Ishikawa (cell line): Measurements from ENCODE around the gene SPSB4.

ENCODE experiments used
- CEBPB ChIP-seq: IDR thresholded peaks from 2 replicates; pipeline ENCODE4 v1.6.1; 2012
- CREB1 ChIP-seq: IDR thresholded peaks from 2 replicates; pipeline ENCODE4 v1.6.1; 2012; ENCODE audit warnings: low read depth
- EGR1 ChIP-seq: IDR thresholded peaks from 2 replicates; pipeline ENCODE4 v1.6.1; 2012
- EP300 ChIP-seq: IDR thresholded peaks from 2 replicates; pipeline ENCODE4 v1.6.1; 2012; ENCODE audit warnings: borderline replicate concordance
- FOXM1 ChIP-seq: IDR thresholded peaks from 2 replicates; pipeline ENCODE4 v1.6.1; 2012; ENCODE audit warnings: low read depth, borderline replicate concordance
- NFIC ChIP-seq: IDR thresholded peaks from 2 replicates; pipeline ENCODE4 v1.6.1; 2012
- RAD21 ChIP-seq: IDR thresholded peaks from 2 replicates; pipeline ENCODE4 v1.6.1; 2012; ENCODE audit warnings: low read depth
- TAF1 ChIP-seq: IDR thresholded peaks from 2 replicates; pipeline ENCODE4 v1.6.1; 2012; ENCODE audit warnings: low read depth, mild to moderate bottlenecking
- TCF12 ChIP-seq: IDR thresholded peaks from 2 replicates; pipeline ENCODE4 v1.6.1; 2012; ENCODE audit warnings: low read depth
- TEAD4 ChIP-seq: IDR thresholded peaks from 2 replicates; pipeline ENCODE4 v1.6.1; 2012
- YY1 ChIP-seq: IDR thresholded peaks from 2 replicates; pipeline ENCODE4 v1.6.1; 2012; ENCODE audit warnings: low read depth
- ZBTB7A ChIP-seq: IDR thresholded peaks from 2 replicates; pipeline ENCODE4 v1.6.1; 2012; ENCODE audit warnings: low read depth
- TF ChIP-seq, protein P1 (sequence below): IDR thresholded peaks from 2 replicates; pipeline ENCODE4 v1.6.1; 2012
- TF ChIP-seq, protein P2 (sequence below): IDR thresholded peaks from 2 replicates; pipeline ENCODE4 v1.6.1; 2012; ENCODE audit warnings: low read depth, mild to moderate bottlenecking
- TF ChIP-seq, protein P3 (sequence below): IDR thresholded peaks from 2 replicates; pipeline ENCODE4 v1.6.1; 2012

The SPSB4 gene

DNA sequence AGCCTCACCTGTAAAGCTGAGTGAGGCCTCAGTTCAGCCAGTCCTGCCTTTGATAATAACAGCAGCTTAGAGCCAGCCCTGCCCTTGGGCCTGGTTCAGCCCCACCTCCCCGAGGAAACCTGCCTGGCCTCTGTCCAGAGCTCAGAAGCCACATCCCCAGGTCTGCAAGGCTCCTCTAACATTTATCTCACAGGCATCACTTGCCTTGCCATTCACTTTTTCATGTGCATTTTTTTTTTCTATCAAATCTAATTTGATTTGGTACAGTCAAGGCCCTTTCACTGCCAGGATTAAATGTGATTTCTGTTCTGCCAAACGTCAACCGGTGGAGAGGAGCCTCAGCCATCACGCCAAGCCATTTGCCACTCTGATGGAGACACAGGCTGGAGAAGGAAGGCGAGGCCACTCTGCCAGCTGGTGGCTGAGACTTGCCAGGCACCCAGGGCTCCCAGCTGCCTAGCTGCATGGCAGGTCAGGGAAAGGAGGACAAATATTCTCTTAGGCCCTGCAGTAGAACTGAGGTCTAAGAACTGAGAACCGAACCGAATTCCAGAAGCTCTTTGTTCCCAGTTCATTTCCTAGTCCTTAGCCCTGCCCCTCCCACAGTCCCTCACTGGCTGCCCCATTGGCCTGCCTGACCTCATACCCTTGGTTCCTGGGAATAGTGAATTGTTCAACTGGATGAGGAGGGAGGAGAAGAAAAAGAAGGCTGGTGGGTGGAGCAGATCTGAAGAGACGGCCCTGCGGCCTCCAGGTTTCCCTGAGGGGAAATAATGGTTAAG lies 76.4 kb downstream of the SPSB4 start:
- TF ChIP-seq CREB1 (no peak), EGR1 (no peak), EP300 (no peak), NFIC (no peak), YY1 (no peak), CEBPB (no peak)
- TF ChIP-seq, protein P1, sequence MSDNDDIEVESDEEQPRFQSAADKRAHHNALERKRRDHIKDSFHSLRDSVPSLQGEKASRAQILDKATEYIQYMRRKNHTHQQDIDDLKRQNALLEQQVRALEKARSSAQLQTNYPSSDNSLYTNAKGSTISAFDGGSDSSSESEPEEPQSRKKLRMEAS = no peak
- TF ChIP-seq, protein P2, sequence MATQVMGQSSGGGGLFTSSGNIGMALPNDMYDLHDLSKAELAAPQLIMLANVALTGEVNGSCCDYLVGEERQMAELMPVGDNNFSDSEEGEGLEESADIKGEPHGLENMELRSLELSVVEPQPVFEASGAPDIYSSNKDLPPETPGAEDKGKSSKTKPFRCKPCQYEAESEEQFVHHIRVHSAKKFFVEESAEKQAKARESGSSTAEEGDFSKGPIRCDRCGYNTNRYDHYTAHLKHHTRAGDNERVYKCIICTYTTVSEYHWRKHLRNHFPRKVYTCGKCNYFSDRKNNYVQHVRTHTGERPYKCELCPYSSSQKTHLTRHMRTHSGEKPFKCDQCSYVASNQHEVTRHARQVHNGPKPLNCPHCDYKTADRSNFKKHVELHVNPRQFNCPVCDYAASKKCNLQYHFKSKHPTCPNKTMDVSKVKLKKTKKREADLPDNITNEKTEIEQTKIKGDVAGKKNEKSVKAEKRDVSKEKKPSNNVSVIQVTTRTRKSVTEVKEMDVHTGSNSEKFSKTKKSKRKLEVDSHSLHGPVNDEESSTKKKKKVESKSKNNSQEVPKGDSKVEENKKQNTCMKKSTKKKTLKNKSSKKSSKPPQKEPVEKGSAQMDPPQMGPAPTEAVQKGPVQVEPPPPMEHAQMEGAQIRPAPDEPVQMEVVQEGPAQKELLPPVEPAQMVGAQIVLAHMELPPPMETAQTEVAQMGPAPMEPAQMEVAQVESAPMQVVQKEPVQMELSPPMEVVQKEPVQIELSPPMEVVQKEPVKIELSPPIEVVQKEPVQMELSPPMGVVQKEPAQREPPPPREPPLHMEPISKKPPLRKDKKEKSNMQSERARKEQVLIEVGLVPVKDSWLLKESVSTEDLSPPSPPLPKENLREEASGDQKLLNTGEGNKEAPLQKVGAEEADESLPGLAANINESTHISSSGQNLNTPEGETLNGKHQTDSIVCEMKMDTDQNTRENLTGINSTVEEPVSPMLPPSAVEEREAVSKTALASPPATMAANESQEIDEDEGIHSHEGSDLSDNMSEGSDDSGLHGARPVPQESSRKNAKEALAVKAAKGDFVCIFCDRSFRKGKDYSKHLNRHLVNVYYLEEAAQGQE = no peak

DNA sequence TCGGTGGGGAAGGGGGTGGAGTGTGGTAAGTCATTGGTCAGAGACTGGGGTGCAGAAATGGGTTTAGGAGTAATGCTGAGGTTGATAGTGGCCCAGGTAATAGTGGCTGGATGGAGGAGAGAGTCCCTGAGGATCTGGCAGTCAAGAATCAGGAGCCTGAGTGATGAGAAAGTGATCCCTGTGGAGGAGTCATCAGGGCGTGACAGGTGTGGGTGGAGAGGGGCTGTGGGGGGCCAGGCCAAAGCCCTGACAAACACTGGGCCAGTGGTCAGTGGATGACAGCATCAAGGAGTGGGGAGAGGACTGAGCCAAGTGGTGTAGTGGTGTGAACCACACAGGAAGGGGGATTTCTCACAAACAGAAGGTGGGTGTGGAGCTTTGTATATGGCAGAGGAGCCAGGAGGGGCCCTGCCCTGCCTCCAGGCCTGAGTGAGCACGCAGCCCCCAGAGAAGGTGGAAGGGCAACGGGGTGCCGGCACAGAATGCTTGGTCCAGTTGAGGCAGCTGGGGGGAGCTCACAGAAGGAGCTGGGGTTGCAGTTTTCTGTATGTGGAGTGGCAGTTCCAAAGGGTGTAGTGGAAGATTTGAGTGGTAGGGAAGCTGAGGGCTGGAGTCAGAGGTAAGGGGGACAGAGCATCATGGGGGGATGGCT lies 77.1 kb downstream of the SPSB4 start:
- TF ChIP-seq TEAD4 (no peak), FOXM1 (no peak), NFIC (no peak), EP300 (no peak), CEBPB (no peak), YY1 (no peak), ZBTB7A (no peak), CREB1 (no peak), TAF1 (no peak), EGR1 (no peak), RAD21 (no peak), TCF12 (no peak)
- TF ChIP-seq, protein P2 = no peak
- TF ChIP-seq, protein P1 = no peak
- TF ChIP-seq, protein P3, sequence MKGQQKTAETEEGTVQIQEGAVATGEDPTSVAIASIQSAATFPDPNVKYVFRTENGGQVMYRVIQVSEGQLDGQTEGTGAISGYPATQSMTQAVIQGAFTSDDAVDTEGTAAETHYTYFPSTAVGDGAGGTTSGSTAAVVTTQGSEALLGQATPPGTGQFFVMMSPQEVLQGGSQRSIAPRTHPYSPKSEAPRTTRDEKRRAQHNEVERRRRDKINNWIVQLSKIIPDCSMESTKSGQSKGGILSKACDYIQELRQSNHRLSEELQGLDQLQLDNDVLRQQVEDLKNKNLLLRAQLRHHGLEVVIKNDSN = no peak

DNA sequence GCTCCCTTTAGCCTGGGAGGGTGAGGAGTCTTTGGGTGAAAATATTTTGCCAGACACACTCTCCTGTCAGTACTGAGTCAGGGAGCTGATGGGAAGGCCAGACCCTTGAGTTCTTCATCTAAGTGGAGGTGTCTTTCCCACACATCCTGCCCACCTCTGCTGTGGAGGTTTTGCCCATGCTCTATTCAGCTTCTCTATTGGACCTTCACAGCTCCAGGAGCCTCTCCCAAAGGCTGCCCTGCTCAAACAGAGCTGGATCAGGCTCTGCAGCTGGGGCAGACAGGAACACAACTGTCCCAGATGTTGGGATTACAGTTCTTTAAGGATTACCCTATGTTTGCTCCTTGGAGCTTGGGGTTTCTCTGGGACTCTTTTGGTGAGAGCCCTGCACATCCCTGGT lies 77.9 kb downstream of the SPSB4 start:
- TF ChIP-seq TCF12 = no peak
- TF ChIP-seq ZBTB7A = no peak
- no peak for TF ChIP-seq EP300
- no peak for TF ChIP-seq CREB1
- TF ChIP-seq, protein P1 = no peak
- TF ChIP-seq EGR1 = no peak
- TF ChIP-seq, protein P3 = no peak
- TF ChIP-seq, protein P2 = no peak
- TF ChIP-seq RAD21 = no peak
- TF ChIP-seq TAF1 = no peak
- no peak for TF ChIP-seq NFIC
- no peak for TF ChIP-seq YY1
- no peak for TF ChIP-seq CEBPB
- TF ChIP-seq TEAD4 = no peak
- no peak for TF ChIP-seq FOXM1

DNA sequence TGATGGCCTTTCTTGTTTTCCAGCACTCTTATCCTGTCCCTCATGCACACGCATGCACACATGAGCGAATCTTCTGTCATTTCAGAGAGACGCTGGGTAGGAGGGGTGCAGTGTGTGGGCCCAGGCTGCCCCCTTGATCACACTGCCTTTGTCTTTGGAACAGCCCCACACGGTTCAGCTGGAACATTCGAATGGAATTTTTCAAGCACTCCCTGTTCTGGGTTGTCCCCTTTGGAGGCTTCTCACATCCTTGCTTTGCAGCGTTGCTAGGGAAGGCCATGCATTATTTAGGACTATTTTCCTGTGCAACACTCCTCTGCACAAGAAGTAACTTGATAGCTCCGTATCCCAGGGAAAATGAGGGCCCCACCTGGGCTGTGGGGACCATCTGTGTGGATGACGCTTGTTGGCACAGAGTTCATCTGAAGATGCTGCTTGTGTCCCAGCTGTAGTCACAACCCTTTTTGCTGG lies 78.4 kb downstream of the SPSB4 start:
- no peak for TF ChIP-seq EP300
- TF ChIP-seq NFIC = no peak
- TF ChIP-seq TEAD4 = no peak
- TF ChIP-seq, protein P2 = no peak
- no peak for TF ChIP-seq YY1
- TF ChIP-seq TAF1 = no peak
- TF ChIP-seq TCF12 = no peak
- no peak for TF ChIP-seq CREB1
